K562 (cell line): ENCODE results near the gene BRMS1. TPM values are rescaled to one million over a fixed set of nuclear protein-coding genes. Genes with fewer than 3 reads are reported as not detected.

Source experiments
- BMI1 ChIP-seq: fragments of 150-350 bp; IDR thresholded peaks from 2 replicates; pipeline ENCODE4 v1.6.1; 2014; ENCODE audit warnings: low read length
- CTBP1 ChIP-seq: fragments of 450-650 bp; IDR thresholded peaks from 2 replicates; pipeline ENCODE4 v1.6.1; 2016; ENCODE audit warnings: borderline replicate concordance
- DEAF1 ChIP-seq: fragments of 450-650 bp; formaldehyde crosslinking; IDR thresholded peaks from 2 replicates; pipeline ENCODE4 v1.4.0; 2020; ENCODE audit warnings: mild to moderate bottlenecking, moderate library complexity
- DIDO1 ChIP-seq: fragments of 450-650 bp; IDR thresholded peaks from 2 replicates; pipeline ENCODE4 v1.6.1; 2016; ENCODE audit warnings: low read depth, missing biosample characterization, missing genetic modification characterization
- ETV6 ChIP-seq, 3 experiments: fragments of 150-350 bp in 1 of 3; sonication (generic) in 1 of 3; formaldehyde crosslinking in 1 of 3; IDR thresholded peaks; 2 replicates each; pipeline versions ENCODE4 v1.6.1 to v1.8.0; 2014 to 2022; ENCODE audit warnings: borderline replicate concordance in 2 of 3, low read depth in 2 of 3, antibody characterized with exemption in 1 of 3, low read length in 1 of 3, mild to moderate bottlenecking in 1 of 3, missing genetic modification reagents in 1 of 3
- KHSRP ChIP-seq: fragments of 450-650 bp; IDR thresholded peaks from 2 replicates; pipeline ENCODE4 v1.6.1; 2017
- PHB ChIP-seq: fragments of 250-450 bp; sonication (Bioruptor Pico); IDR thresholded peaks from 2 replicates; pipeline ENCODE4 v1.5.0; 2021
- SIN3A ChIP-seq, 2 experiments: fragments of 150-350 bp in 1 of 2; IDR thresholded peaks; 2 replicates each; pipeline ENCODE4 v1.6.1; 2011 to 2016; ENCODE audit warnings: borderline replicate concordance in 2 of 2, low read depth in 2 of 2, low read length in 2 of 2, mild to moderate bottlenecking in 2 of 2, moderate library complexity in 2 of 2; ENCODE audit not compliant: control insufficient read depth in 1 of 2
- SMC3 ChIP-seq: conservative IDR thresholded peaks from 2 replicates; pipeline ENCODE4 v1.6.1; 2011; ENCODE audit warnings: low read depth, low read length, improper control_type of control experiment; ENCODE audit not compliant: insufficient read depth
- USF1 ChIP-seq: sonication (generic); formaldehyde crosslinking; IDR thresholded peaks from 2 replicates; pipeline ENCODE4 v1.9.0; 2022; ENCODE audit warnings: mild to moderate bottlenecking, missing genetic modification reagents
- ZBTB1 ChIP-seq: sonication (generic); formaldehyde crosslinking; IDR thresholded peaks from 2 replicates; pipeline ENCODE4 v1.8.1; 2023; ENCODE audit warnings: missing genetic modification reagents, low read depth, mild to moderate bottlenecking, borderline replicate concordance
- ZBTB7A ChIP-seq: IDR thresholded peaks from 2 replicates; pipeline ENCODE4 v1.6.1; 2011; ENCODE audit warnings: low read depth, mild to moderate bottlenecking, low read length, moderate library complexity, borderline replicate concordance; ENCODE audit not compliant: control insufficient read depth
- ZFP36 ChIP-seq: fragments of 150-350 bp; IDR thresholded peaks from 2 replicates; pipeline ENCODE4 v1.6.1; 2018; ENCODE audit warnings: low read length, low read depth; ENCODE audit not compliant: partially characterized antibody
- ZNF431 ChIP-seq: sonication (generic); formaldehyde crosslinking; IDR thresholded peaks from 2 replicates; pipeline ENCODE4 v1.8.0; 2022; ENCODE audit warnings: mild to moderate bottlenecking, missing genetic modification reagents
- ZNF589 ChIP-seq: fragments of 200-800 bp; sonication (Bioruptor generic); IDR thresholded peaks from 2 replicates; pipeline ENCODE4 v1.6.1; 2016; ENCODE audit warnings: low read depth, missing genetic modification characterization, missing compliant biosample characterization
- polyA plus RNA-seq, 8 experiments: library from polyadenylated mRNA; depleted of rRNA in 4 of 8; stranded (reverse) in 5 of 8; unstranded in 3 of 8; fragments of >200 nt; fragmentation: Nextera tagmentation in 2 of 8; fragmentation: Illumina TruSeq in 1 of 8; extraction: Ambion mirVana in 2 of 8; extraction: Trizol in 1 of 8; gene quantifications; 2 replicates each; pipeline versions ENCODE4 v1.2.1 to v1.2.3, GENCODE V29; 2011 to 2014; ENCODE audit warnings: inconsistent platforms in 1 of 8, missing spikeins in 1 of 8
- total RNA-seq, 7 experiments: library from RNA; depleted of rRNA in 6 of 7; stranded (reverse); fragments of >200 nt in 6 of 7; fragmentation: Illumina TruSeq in 2 of 7; extraction: Trizol in 2 of 7; gene quantifications; 2 replicates each; pipeline versions ENCODE4 v1.2.1 to v1.2.3, GENCODE V29; 2011 to 2021; ENCODE audit warnings: low replicate concordance in 1 of 7
- TF ChIP-seq, protein P1 (sequence below), 3 experiments: IDR thresholded peaks in 2 of 3; conservative IDR thresholded peaks in 1 of 3; 2 replicates each; pipeline ENCODE4 v1.5.1; 2011 to 2012; ENCODE audit warnings: low read length in 3 of 3, mild to moderate bottlenecking in 3 of 3, control low read depth in 2 of 3, improper control_type of control experiment in 1 of 3, inconsistent platforms in 1 of 3, low read depth in 1 of 3, mixed read lengths in 1 of 3, moderate library complexity in 1 of 3; ENCODE audit not compliant: insufficient read depth in 2 of 3
- TF ChIP-seq, protein P2 (sequence below): fragments of 450-650 bp; formaldehyde crosslinking; IDR thresholded peaks from 2 replicates; pipeline ENCODE4 v1.4.0; 2022; ENCODE audit warnings: missing genetic modification characterization
- TF ChIP-seq, protein P3 (sequence below), 2 experiments: fragments of 450-650 bp in 1 of 2; sonication (generic) in 1 of 2; formaldehyde crosslinking in 1 of 2; IDR thresholded peaks in 1 of 2; conservative IDR thresholded peaks in 1 of 2; 2 replicates each; pipeline versions ENCODE4 v1.6.1 to v1.8.1; 2016 to 2023; ENCODE audit warnings: mild to moderate bottlenecking in 2 of 2, moderate library complexity in 2 of 2, inconsistent platforms in 1 of 2, missing genetic modification reagents in 1 of 2

BRMS1 gene
- total and polyA plus RNA-seq, 9 of the 15 experiments (the other 6 are each of a cell fraction or from before 2014, with no cell fraction given) = 2.2 to 78.8 (median 33.4) TPM

GRCh38 chr11:66336234-66337102 is 8.4 kb downstream of the BRMS1 start, which contains the start of gene RIN1 (continued):
- TF ChIP-seq, protein P1, sequence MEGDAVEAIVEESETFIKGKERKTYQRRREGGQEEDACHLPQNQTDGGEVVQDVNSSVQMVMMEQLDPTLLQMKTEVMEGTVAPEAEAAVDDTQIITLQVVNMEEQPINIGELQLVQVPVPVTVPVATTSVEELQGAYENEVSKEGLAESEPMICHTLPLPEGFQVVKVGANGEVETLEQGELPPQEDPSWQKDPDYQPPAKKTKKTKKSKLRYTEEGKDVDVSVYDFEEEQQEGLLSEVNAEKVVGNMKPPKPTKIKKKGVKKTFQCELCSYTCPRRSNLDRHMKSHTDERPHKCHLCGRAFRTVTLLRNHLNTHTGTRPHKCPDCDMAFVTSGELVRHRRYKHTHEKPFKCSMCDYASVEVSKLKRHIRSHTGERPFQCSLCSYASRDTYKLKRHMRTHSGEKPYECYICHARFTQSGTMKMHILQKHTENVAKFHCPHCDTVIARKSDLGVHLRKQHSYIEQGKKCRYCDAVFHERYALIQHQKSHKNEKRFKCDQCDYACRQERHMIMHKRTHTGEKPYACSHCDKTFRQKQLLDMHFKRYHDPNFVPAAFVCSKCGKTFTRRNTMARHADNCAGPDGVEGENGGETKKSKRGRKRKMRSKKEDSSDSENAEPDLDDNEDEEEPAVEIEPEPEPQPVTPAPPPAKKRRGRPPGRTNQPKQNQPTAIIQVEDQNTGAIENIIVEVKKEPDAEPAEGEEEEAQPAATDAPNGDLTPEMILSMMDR (IDR thresholded peaks at IDR 0.05 in 2 of 3, conservative IDR thresholded peaks at IDR 0.05 in 1 of 3; ENCODE audit: insufficient read depth in 2 of 3, low read depth in 1 of 3, low read length in 3 of 3) = peak; percentile 73 to 86 (median 80)
- TF ChIP-seq DEAF1 (peak; percentile 60), ZNF431 (no peak), SIN3A (IDR thresholded peaks at IDR 0.05; ENCODE audit: borderline replicate concordance in 2 of 2, control insufficient read depth in 1 of 2, low read depth in 2 of 2, low read length in 2 of 2) (peak in 1 of 2 experiments; percentile 59; a peak in 1 of 4 replicates), DIDO1 (no peak), USF1 (CRISPR knock-in tag) (peak; percentile 87), CTBP1 (peak; percentile 60; the same call in 1 of the 2 replicates), BMI1 (peak; percentile 75; the same call in 1 of the 2 replicates), PHB (CRISPR knock-in tag) (no peak), ZBTB1 (CRISPR knock-in tag) (peak; percentile 92; the same call in 1 of the 2 replicates), ZBTB7A (peak; percentile 57; the same call in 1 of the 2 replicates), ETV6 (IDR thresholded peaks at IDR 0.05; ENCODE audit: borderline replicate concordance in 1 of 2, low read depth in 2 of 2, low read length in 1 of 2) (peak in 1 of 2 experiments; percentile 32; a peak in 1 of 4 replicates), ETV6 (CRISPR knock-in tag; IDR thresholded peaks at IDR 0.05; ENCODE audit: borderline replicate concordance) (no peak), ZNF589 (CRISPR knock-in tag) (peak; percentile 39; the same call in 1 of the 2 replicates), KHSRP (no peak), ZFP36 (no peak), SMC3 (peak; percentile 43; the same call in 1 of the 2 replicates)
- TF ChIP-seq, protein P2, sequence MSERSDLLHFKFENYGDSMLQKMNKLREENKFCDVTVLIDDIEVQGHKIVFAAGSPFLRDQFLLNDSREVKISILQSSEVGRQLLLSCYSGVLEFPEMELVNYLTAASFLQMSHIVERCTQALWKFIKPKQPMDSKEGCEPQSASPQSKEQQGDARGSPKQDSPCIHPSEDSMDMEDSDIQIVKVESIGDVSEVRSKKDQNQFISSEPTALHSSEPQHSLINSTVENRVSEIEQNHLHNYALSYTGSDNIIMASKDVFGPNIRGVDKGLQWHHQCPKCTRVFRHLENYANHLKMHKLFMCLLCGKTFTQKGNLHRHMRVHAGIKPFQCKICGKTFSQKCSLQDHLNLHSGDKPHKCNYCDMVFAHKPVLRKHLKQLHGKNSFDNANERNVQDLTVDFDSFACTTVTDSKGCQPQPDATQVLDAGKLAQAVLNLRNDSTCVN = no peak
- TF ChIP-seq, protein P3, sequence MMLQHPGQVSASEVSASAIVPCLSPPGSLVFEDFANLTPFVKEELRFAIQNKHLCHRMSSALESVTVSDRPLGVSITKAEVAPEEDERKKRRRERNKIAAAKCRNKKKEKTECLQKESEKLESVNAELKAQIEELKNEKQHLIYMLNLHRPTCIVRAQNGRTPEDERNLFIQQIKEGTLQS (IDR thresholded peaks at IDR 0.05) = peak; percentile 81
- TF ChIP-seq, protein P3 (CRISPR knock-in tag; conservative IDR thresholded peaks at IDR 0.05) = no peak
